ENCODE measurements around the gene CT55. TPM values are rescaled to one million over a fixed set of nuclear protein-coding genes. Genes with fewer than 3 reads are reported as not detected.
"Not testable (repeated sequence)": the region's sequence is repeated elsewhere in the genome, so short reads cannot be mapped to it uniquely, and the experiment has no call there.

CT55 gene
- total RNA-seq, 2 experiments from 2014 or later: not detected

GRCh38 chrX:135193740-135194139 lies 22.5 kb upstream of the CT55 start:
- H3K4me1 Mint-ChIP-seq (ENCODE audit: low read depth): no peaks in the 10 kb centered on the region
- CTCF ChIA-PET: no interaction called here
- POLR2A ChIA-PET: no interaction called here
- ATAC-seq: no peak
- no peak for DNase-seq
- TF ChIP-seq, protein P1, sequence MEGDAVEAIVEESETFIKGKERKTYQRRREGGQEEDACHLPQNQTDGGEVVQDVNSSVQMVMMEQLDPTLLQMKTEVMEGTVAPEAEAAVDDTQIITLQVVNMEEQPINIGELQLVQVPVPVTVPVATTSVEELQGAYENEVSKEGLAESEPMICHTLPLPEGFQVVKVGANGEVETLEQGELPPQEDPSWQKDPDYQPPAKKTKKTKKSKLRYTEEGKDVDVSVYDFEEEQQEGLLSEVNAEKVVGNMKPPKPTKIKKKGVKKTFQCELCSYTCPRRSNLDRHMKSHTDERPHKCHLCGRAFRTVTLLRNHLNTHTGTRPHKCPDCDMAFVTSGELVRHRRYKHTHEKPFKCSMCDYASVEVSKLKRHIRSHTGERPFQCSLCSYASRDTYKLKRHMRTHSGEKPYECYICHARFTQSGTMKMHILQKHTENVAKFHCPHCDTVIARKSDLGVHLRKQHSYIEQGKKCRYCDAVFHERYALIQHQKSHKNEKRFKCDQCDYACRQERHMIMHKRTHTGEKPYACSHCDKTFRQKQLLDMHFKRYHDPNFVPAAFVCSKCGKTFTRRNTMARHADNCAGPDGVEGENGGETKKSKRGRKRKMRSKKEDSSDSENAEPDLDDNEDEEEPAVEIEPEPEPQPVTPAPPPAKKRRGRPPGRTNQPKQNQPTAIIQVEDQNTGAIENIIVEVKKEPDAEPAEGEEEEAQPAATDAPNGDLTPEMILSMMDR (IDR thresholded peaks at IDR 0.05): no peak
- H3K9me3 Mint-ChIP-seq: no peaks in the 10 kb centered on the region
- H3K27me3 Mint-ChIP-seq: peaks cover 7% of the 10 kb centered on the region
- H3K27ac Mint-ChIP-seq: no peak overlapping the region
- intact Hi-C loops (cut with micrococcal nuclease): no loop called here
- H3K36me3 Mint-ChIP-seq (ENCODE audit: low read depth): no peaks in the 10 kb centered on the region
- H3K4me3 Mint-ChIP-seq: no peak overlapping the region

DNA sequence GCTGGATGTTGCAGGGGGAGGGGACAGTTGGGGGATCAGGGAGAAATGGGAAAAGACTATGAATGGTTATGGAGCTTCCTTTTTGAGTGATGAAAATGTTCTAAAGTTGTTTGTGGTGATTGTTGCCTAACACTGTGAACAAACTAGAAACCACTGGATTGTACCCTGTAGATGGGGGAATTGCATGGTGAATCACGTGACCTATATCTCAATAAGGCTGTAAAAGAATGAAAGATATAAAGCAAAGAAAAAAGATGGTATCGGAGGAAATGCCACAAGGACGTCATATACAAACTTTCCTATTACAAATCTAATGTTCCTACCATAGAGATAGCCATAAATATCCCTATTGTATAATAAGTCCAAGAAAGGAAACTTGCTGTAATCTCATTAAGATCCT lies 20.6 kb upstream of the CT55 start:
- POLR2A ChIA-PET: no interaction called here

GRCh38 chrX:135185795-135186443 lies 14.7 kb upstream of the CT55 start:
- Mint-ChIP-seq H3K4me1 (ENCODE audit: low read depth) (no peaks in the 10 kb centered on the region), H3K9me3 (no peaks in the 10 kb centered on the region), H3K27ac (no peak overlapping the region), H3K4me3 (no peak overlapping the region), H3K36me3 (ENCODE audit: low read depth) (no peaks in the 10 kb centered on the region), H3K27me3 (peaks cover 11% of the 10 kb centered on the region)
- ATAC-seq (peak; percentile 78), DNase-seq (peak; percentile 43)
- TF ChIP-seq, protein P1 (IDR thresholded peaks at IDR 0.05): no peak
- CTCF ChIA-PET: interaction anchor here (1.1 to 1.5 kb wide), 3 partner anchors 10 to 75 kb away, joined by 5 to 11 read pairs (median 9); no protein-coding TSS in a partner anchor
- POLR2A ChIA-PET: no interaction called here
- intact Hi-C loops (cut with micrococcal nuclease): no loop called here

More for the DNA sequence above, 20.6 kb upstream of the CT55 start:
- peaks cover 11% of the 10 kb centered on the region for H3K27me3 Mint-ChIP-seq
- H3K27ac Mint-ChIP-seq: no peak overlapping the region
- no peaks in the 10 kb centered on the region for H3K4me1 Mint-ChIP-seq (ENCODE audit: low read depth)
- CTCF ChIA-PET: no interaction called here
- intact Hi-C loops (cut with micrococcal nuclease): no loop called here
- TF ChIP-seq, protein P1 (IDR thresholded peaks at IDR 0.05): no peak
- H3K36me3 Mint-ChIP-seq (ENCODE audit: low read depth): no peaks in the 10 kb centered on the region
- H3K4me3 Mint-ChIP-seq: no peak overlapping the region
- no peak for ATAC-seq
- H3K9me3 Mint-ChIP-seq: no peaks in the 10 kb centered on the region
- DNase-seq: no peak

- DNase-seq: no peak
- CTCF ChIA-PET: no interaction called here
- Mint-ChIP-seq H3K27me3 (peaks cover 4% of the 10 kb centered on the region), H3K36me3 (ENCODE audit: low read depth) (no peaks in the 10 kb centered on the region), H3K27ac (no peak overlapping the region), H3K4me1 (ENCODE audit: low read depth) (no peaks in the 10 kb centered on the region), H3K4me3 (no peak overlapping the region), H3K9me3 (no peaks in the 10 kb centered on the region)
- TF ChIP-seq, protein P1 (IDR thresholded peaks at IDR 0.05): no peak
- POLR2A ChIA-PET: no interaction called here
- ATAC-seq: no peak
- intact Hi-C loops (cut with micrococcal nuclease): no loop called here
These were observed 7.4 kb upstream of the CT55 start for GRCh38 chrX:135178636-135179035.

DNA sequence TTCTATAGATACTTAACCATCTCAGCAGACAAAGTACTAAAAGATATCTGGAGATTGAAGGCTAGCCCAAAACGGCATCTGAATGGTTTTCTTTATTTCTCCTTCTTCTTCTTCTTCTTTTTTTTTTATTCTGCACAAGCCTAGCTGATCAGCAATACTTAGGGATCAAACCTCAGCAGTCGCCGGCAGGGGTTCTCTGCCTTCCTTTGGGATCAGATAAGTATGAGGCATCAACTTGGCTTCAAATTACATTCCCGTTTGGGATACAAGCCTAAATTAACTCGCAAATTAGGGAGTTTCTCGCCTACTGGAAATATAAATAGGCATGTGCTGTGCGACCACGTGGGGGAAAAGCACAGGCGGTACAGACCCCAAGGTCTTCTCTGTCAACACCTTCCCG lies 730 bp downstream of the CT55 start:
- no peak for ATAC-seq
- no peak overlapping the region for H3K4me3 Mint-ChIP-seq
- ChIA-PET CTCF (no interaction called here), POLR2A (no interaction called here)
- TF ChIP-seq, protein P1 (IDR thresholded peaks at IDR 0.05): no peak
- no peak for DNase-seq
- H3K4me1 Mint-ChIP-seq (ENCODE audit: low read depth): peaks cover 3% of the 10 kb centered on the region
- H3K27ac Mint-ChIP-seq: no peak overlapping the region
- H3K36me3 Mint-ChIP-seq (ENCODE audit: low read depth): no peaks in the 10 kb centered on the region
- peaks cover 11% of the 10 kb centered on the region for H3K27me3 Mint-ChIP-seq
- intact Hi-C loops (cut with micrococcal nuclease): no loop called here
- no peaks in the 10 kb centered on the region for H3K9me3 Mint-ChIP-seq

DNA sequence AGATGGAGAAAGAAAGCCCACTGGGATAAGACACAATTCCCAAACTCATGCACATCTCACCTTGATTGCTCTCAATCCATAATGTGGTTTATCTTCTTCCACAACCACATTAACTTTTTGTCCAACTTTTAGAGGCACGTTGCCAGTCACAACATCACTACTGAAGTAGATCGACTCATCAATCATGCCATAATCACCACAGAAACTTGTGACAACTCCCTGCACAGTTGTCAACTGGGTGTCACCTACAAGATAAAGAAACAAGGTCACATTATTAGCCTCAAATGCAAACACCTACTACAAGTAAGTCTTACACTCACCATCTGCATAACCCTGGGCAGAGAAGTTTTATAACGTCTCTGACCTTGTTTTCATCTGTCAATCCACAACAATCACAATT lies 1.7 kb downstream of the CT55 start:
- POLR2A ChIA-PET; H3K27ac Mint-ChIP-seq; DNase-seq; intact Hi-C loops (cut with micrococcal nuclease); H3K9me3 Mint-ChIP-seq; ATAC-seq; H3K4me3 Mint-ChIP-seq; H3K36me3 Mint-ChIP-seq (ENCODE audit: low read depth); CTCF ChIA-PET; H3K4me1 Mint-ChIP-seq (ENCODE audit: low read depth): not testable (repeated sequence)
- peaks cover 11% of the 10 kb centered on the region for H3K27me3 Mint-ChIP-seq
